HEK293T (cell line): ENCODE data around the gene C16orf74.

Experiments
- BHLHE40 ChIP-seq: fragments of 450-650 bp; IDR thresholded peaks from 2 replicates; pipeline ENCODE4 v1.6.1; 2016; ENCODE audit warnings: mild to moderate bottlenecking, moderate library complexity, borderline replicate concordance
- HDGF ChIP-seq: fragments of 450-650 bp; IDR thresholded peaks from 2 replicates; pipeline ENCODE4 v1.6.1; 2017; ENCODE audit warnings: antibody characterized with exemption, borderline replicate concordance
- L3MBTL2 ChIP-seq: fragments of 450-650 bp; conservative IDR thresholded peaks from 2 replicates; pipeline ENCODE4 v1.6.1; 2016; ENCODE audit warnings: mild to moderate bottlenecking
- SP1 ChIP-seq: fragments of 450-650 bp; IDR thresholded peaks from 2 replicates; pipeline ENCODE4 v1.6.1; 2017
- SUZ12 ChIP-seq: fragments of 450-650 bp; IDR thresholded peaks from 2 replicates; pipeline ENCODE4 v1.6.1; 2016; ENCODE audit warnings: mild to moderate bottlenecking

- TF ChIP-seq BHLHE40 (no peak), SUZ12 (no peak), L3MBTL2 (no peak), HDGF (no peak), SP1 (no peak)
Observed at GRCh38 chr16:85682516-85682915, 68.4 kb downstream of the C16orf74 start.
